HepG2 (cell line): ENCODE measurements around the gene FNDC3A.

Experiments used
- EZH2 ChIP-seq: conservative IDR thresholded peaks from 2 replicates; pipeline ENCODE4 v1.6.1; 2012; ENCODE audit warnings: mild to moderate bottlenecking, low read depth, low read length, moderate library complexity
- FOXA3 ChIP-seq: IDR thresholded peaks from 2 replicates; pipeline ENCODE4 v1.6.1; 2016; ENCODE audit warnings: missing genetic modification reagents, missing compliant biosample characterization
- IKZF4 ChIP-seq: sonication (generic); formaldehyde crosslinking; IDR thresholded peaks from 2 replicates; pipeline ENCODE4 v1.5.1; 2020; ENCODE audit warnings: borderline replicate concordance, mild to moderate bottlenecking, low read depth, missing genetic modification reagents; ENCODE audit errors: not compliant biosample characterization
- REPIN1 ChIP-seq: sonication (generic); formaldehyde crosslinking; IDR thresholded peaks from 2 replicates; pipeline ENCODE4 v1.8.0; 2022; ENCODE audit warnings: missing genetic modification reagents, low read depth, mild to moderate bottlenecking, borderline replicate concordance
- RFX5 ChIP-seq: IDR thresholded peaks from 2 replicates; pipeline ENCODE4 v1.6.1; 2011; ENCODE audit warnings: low read depth, low read length, improper control_type of control experiment
- TARDBP ChIP-seq: sonication (generic); formaldehyde crosslinking; IDR thresholded peaks from 2 replicates; pipeline ENCODE4 v1.8.0; 2022; ENCODE audit warnings: mild to moderate bottlenecking, missing genetic modification reagents
- TBL1XR1 ChIP-seq: fragments of 150-350 bp; IDR thresholded peaks from 2 replicates; pipeline ENCODE4 v1.6.1; 2014; ENCODE audit warnings: borderline replicate concordance, low read length; ENCODE audit not compliant: partially characterized antibody
- ZNF570 ChIP-seq: sonication (generic); formaldehyde crosslinking; IDR thresholded peaks from 2 replicates; pipeline ENCODE4 v1.4.0; 2020; ENCODE audit warnings: mild to moderate bottlenecking, missing genetic modification reagents, borderline replicate concordance
- TF ChIP-seq, protein P1 (sequence below): sonication (generic); formaldehyde crosslinking; IDR thresholded peaks from 2 replicates; pipeline ENCODE4 v1.5.1; 2020; ENCODE audit warnings: missing genetic modification reagents, mild to moderate bottlenecking, borderline replicate concordance
- TF ChIP-seq, protein P2 (sequence below): sonication (generic); formaldehyde crosslinking; IDR thresholded peaks from 2 replicates; pipeline ENCODE4 v1.4.0; 2020; ENCODE audit warnings: missing genetic modification reagents, mild to moderate bottlenecking, borderline replicate concordance
- TF ChIP-seq, protein P3 (sequence below): sonication (generic); formaldehyde crosslinking; IDR thresholded peaks from 2 replicates; pipeline ENCODE4 v1.5.0; 2020; ENCODE audit warnings: mild to moderate bottlenecking, missing genetic modification reagents, moderate library complexity
- TF ChIP-seq, protein P4 (sequence below): sonication (generic); formaldehyde crosslinking; IDR thresholded peaks from 2 replicates; pipeline ENCODE4 v1.4.0; 2020; ENCODE audit warnings: missing genetic modification reagents

GRCh38 chr13:48938308-48938943, 37.3 kb upstream of the FNDC3A start:
- TF ChIP-seq, protein P1, sequence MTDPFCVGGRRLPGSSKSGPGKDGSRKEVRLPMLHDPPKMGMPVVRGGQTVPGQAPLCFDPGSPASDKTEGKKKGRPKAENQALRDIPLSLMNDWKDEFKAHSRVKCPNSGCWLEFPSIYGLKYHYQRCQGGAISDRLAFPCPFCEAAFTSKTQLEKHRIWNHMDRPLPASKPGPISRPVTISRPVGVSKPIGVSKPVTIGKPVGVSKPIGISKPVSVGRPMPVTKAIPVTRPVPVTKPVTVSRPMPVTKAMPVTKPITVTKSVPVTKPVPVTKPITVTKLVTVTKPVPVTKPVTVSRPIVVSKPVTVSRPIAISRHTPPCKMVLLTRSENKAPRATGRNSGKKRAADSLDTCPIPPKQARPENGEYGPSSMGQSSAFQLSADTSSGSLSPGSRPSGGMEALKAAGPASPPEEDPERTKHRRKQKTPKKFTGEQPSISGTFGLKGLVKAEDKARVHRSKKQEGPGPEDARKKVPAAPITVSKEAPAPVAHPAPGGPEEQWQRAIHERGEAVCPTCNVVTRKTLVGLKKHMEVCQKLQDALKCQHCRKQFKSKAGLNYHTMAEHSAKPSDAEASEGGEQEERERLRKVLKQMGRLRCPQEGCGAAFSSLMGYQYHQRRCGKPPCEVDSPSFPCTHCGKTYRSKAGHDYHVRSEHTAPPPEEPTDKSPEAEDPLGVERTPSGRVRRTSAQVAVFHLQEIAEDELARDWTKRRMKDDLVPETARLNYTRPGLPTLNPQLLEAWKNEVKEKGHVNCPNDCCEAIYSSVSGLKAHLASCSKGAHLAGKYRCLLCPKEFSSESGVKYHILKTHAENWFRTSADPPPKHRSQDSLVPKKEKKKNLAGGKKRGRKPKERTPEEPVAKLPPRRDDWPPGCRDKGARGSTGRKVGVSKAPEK (CRISPR knock-in tag): no peak
- no peak for TF ChIP-seq REPIN1
- no peak for TF ChIP-seq IKZF4 (CRISPR knock-in tag)
- TF ChIP-seq, protein P2, sequence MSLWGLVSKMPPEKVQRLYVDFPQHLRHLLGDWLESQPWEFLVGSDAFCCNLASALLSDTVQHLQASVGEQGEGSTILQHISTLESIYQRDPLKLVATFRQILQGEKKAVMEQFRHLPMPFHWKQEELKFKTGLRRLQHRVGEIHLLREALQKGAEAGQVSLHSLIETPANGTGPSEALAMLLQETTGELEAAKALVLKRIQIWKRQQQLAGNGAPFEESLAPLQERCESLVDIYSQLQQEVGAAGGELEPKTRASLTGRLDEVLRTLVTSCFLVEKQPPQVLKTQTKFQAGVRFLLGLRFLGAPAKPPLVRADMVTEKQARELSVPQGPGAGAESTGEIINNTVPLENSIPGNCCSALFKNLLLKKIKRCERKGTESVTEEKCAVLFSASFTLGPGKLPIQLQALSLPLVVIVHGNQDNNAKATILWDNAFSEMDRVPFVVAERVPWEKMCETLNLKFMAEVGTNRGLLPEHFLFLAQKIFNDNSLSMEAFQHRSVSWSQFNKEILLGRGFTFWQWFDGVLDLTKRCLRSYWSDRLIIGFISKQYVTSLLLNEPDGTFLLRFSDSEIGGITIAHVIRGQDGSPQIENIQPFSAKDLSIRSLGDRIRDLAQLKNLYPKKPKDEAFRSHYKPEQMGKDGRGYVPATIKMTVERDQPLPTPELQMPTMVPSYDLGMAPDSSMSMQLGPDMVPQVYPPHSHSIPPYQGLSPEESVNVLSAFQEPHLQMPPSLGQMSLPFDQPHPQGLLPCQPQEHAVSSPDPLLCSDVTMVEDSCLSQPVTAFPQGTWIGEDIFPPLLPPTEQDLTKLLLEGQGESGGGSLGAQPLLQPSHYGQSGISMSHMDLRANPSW (CRISPR knock-in tag): no peak
- TF ChIP-seq, protein P3, sequence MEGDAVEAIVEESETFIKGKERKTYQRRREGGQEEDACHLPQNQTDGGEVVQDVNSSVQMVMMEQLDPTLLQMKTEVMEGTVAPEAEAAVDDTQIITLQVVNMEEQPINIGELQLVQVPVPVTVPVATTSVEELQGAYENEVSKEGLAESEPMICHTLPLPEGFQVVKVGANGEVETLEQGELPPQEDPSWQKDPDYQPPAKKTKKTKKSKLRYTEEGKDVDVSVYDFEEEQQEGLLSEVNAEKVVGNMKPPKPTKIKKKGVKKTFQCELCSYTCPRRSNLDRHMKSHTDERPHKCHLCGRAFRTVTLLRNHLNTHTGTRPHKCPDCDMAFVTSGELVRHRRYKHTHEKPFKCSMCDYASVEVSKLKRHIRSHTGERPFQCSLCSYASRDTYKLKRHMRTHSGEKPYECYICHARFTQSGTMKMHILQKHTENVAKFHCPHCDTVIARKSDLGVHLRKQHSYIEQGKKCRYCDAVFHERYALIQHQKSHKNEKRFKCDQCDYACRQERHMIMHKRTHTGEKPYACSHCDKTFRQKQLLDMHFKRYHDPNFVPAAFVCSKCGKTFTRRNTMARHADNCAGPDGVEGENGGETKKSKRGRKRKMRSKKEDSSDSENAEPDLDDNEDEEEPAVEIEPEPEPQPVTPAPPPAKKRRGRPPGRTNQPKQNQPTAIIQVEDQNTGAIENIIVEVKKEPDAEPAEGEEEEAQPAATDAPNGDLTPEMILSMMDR: no peak
- TF ChIP-seq ZNF570 (CRISPR knock-in tag): no peak
- TF ChIP-seq TARDBP (CRISPR knock-in tag): no peak
- TF ChIP-seq RFX5: no peak
- TF ChIP-seq, protein P4, sequence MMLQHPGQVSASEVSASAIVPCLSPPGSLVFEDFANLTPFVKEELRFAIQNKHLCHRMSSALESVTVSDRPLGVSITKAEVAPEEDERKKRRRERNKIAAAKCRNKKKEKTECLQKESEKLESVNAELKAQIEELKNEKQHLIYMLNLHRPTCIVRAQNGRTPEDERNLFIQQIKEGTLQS (CRISPR knock-in tag): no peak
- TF ChIP-seq FOXA3: no peak
- no peak for TF ChIP-seq TBL1XR1
- no peak for TF ChIP-seq EZH2
